NCI-H146 treated with DMSO at 0.1 percent for 48 hours (cell line): Measurements from ENCODE around the gene NMNAT3.

Experiments
- DNase-seq: peaks from one replicate; lab custom pipeline; 2025; ENCODE audit not compliant: unreplicated experiment; lab: John Stamatoyannopoulos, UW

NMNAT3 gene

DNA sequence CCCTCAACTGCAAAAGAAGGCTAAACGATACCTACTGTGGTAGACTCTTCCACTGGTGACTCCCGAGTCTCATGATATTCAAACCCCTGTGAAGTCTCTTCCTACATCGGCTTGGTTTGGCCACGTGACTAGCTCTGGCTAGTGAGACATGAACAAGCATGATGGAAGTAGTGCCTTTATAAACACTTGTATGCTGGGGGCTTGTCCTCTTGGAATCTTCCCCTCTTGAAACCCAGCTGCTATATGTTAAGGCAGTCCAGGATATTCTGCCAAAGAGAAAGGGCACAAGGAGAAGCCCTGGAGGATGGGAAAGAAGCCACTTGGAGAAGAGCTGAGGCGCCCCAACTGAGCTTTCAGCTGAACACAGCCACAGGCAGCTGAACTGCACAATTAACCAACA lies 154.6 kb downstream of the NMNAT3 start:
- DNase-seq = no peak

- DNase-seq = no peak
These were observed 155.4 kb downstream of the NMNAT3 start for GRCh38 chr3:139522421-139522820.

GRCh38 chr3:139521816-139522215 lies 156.0 kb downstream of the NMNAT3 start:
- no peak for DNase-seq

DNA sequence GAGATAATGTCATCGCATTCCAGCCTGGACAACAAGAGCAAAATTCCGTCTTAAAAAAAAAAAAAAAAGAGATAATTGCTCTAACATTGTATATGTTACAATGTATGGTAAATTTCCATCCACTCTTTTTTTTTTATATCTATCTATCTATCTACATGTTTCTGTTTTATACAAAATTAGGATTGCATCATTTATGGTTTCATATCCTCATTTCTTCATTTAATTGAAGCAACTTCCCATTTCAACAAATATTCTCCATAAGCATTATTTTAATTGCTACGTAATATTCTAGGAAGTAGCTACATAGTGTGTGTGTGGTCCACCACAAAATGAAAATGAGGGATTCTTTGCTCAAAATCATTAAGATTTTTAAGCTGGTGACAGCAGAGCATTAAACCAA lies 156.6 kb downstream of the NMNAT3 start:
- no peak for DNase-seq

GRCh38 chr3:139519998-139520737 lies 157.6 kb downstream of the NMNAT3 start:
- DNase-seq = peak; percentile 27

DNA sequence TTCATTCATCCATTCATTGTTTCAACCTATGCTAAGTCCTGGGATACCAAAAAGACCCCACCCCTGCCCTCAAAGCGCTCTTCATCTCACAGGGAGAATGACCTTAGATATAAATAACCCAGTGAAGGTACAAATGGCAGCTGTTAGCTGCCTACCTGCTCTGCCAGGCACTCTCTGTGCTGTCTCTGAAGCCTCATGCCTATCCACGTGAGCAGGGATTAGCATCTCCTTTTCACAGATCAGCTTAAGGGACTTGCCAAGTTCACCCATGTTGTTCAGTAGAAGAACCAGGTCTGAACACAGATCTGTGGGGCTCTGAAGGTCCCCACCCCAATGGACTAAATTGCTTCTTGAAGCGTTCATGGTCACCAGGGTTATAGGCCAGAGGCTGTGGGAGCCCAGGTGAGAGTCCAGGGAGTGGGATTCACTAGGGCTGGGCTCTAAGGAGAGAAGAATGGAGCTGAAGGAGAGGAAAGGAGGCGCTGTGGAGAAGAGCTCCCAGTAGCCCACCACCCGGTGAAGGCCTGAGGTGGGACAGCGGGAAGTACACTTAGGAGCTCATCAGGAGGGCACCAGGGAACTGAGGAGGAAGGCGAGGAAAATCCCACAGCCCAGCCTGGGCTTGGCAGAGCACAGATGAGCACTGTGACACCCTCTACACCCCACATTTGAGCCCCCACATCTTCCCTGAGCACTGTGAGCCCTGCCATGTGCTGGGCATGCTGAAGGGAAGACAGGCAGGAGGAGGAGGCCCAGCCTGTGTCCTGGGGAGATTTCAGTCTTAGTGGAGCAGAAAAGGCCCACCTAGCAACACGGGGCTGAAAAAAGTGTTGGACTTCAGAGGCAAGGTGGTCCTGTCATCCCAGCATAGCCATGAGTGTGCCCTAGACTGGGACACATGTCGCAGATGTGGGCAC lies 158.6 kb downstream of the NMNAT3 start:
- DNase-seq = no peak

- no peak for DNase-seq
These were observed 159.5 kb downstream of the NMNAT3 start for GRCh38 chr3:139518306-139518705.

DNA sequence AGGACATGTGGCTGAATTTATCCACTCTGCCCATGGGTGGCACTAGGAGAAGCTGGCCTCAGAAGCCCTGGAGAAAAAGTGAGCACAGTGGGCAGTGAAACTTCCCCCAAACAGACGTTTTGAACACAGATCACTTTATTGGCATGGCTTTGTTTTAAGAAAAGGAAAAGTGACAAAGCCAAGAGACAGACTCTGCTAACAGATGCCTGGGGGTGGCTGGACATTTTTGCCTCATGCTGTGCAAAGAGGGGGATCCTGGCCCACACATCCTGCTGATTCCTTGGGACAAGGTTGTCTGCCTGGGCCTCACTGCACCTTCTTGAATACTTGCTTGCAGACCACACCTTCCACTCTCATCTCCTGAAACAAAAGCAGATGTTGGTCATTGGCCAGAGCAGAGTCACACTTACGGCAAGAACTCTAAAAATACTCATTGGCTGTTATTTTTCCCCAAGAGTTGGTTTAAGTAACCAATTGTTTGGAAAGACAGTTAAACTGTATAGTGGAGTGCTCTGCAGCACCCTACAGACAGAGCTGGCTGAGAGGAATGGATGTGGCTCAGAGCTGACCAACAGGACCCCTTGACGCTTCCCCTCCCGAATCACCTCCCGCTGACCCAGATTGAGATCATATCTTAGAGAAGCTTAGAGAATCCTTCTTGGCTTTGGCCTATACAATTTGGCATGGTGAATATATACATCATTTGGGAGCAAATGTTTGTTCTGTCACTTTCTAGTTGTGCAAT lies 160.3 kb downstream of the NMNAT3 start:
- DNase-seq = no peak

DNA sequence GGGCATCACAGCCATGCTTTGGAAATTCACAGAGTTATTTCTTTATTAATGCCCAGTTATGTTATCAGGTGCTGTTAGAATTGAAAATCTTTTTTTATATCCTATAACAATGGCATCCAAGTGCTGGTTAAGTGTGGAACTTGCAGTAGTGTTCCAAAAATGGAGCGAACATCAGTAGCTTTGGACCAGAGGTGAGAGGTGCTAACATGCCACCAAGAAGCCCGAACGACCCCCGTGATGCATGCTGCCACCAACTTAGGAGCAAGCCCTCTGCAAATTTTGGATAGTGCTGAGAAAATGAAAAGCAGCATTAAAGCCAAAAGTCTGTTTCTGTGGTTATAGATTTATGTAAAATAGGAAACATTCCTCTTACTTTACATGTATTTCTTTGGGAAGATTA lies 163.0 kb downstream of the NMNAT3 start:
- DNase-seq = no peak
